ENCODE results near the gene LARP4B.
A peak's percentile ranks its signal among the peaks of the same experiment; 100 is the strongest.

LARP4B gene

GRCh38 chr10:916716-917415, 14.6 kb downstream of the LARP4B start:
- H3K27me3 ChIP-seq: no peaks in the 10 kb centered on the region
- H3K36me3 ChIP-seq: peaks cover 2% of the 10 kb centered on the region
- no peaks in the 10 kb centered on the region for H3K9me3 ChIP-seq
- no peak overlapping the region for H3K4me3 ChIP-seq (ENCODE audit: low read depth in 1 of 2, low read length in 1 of 2)
- peaks cover 12 to 21% of the 10 kb centered on the region in 2 experiments for H3K4me1 ChIP-seq (ENCODE audit: control insufficient read depth in 1 of 2, insufficient read depth in 1 of 2, low read depth in 1 of 2, low read length in 1 of 2)
- no peak overlapping the region for H3K27ac ChIP-seq
- TF ChIP-seq CTCF (IDR thresholded peaks at IDR 0.05): no peak

GRCh38 chr10:909831-910230, 21.7 kb downstream of the LARP4B start:
- peak overlapping the region; percentile 3 for H3K27ac ChIP-seq
- H3K9me3 ChIP-seq: no peaks in the 10 kb centered on the region
- H3K4me3 ChIP-seq (ENCODE audit: low read depth in 1 of 2, low read length in 1 of 2): no peak overlapping the region
- no peaks in the 10 kb centered on the region for H3K27me3 ChIP-seq
- peaks cover 46% of the 10 kb centered on the region for H3K36me3 ChIP-seq
- H3K4me1 ChIP-seq (ENCODE audit: control insufficient read depth in 1 of 2, insufficient read depth in 1 of 2, low read depth in 1 of 2, low read length in 1 of 2): peaks cover 0 to 5% of the 10 kb centered on the region in 2 experiments
- no peak for TF ChIP-seq CTCF (IDR thresholded peaks at IDR 0.05)

GRCh38 chr10:905972-906371, 25.5 kb downstream of the LARP4B start:
- Histone ChIP-seq H3K36me3 (peaks cover 38% of the 10 kb centered on the region), H3K9me3 (no peaks in the 10 kb centered on the region), H3K4me1 (ENCODE audit: control insufficient read depth in 1 of 2, insufficient read depth in 1 of 2, low read depth in 1 of 2, low read length in 1 of 2) (peaks cover 9 to 14% of the 10 kb centered on the region in 2 experiments), H3K27me3 (no peaks in the 10 kb centered on the region), H3K27ac (peak overlapping the region; percentile 33), H3K4me3 (ENCODE audit: low read depth in 1 of 2, low read length in 1 of 2) (no peak overlapping the region)
- TF ChIP-seq CTCF (IDR thresholded peaks at IDR 0.05): no peak

GRCh38 chr10:905503-905902, 26.0 kb downstream of the LARP4B start:
- Histone ChIP-seq H3K4me3 (ENCODE audit: low read depth in 1 of 2, low read length in 1 of 2) (no peak overlapping the region), H3K4me1 (ENCODE audit: control insufficient read depth in 1 of 2, insufficient read depth in 1 of 2, low read depth in 1 of 2, low read length in 1 of 2) (peaks cover 9 to 14% of the 10 kb centered on the region in 2 experiments), H3K27ac (peak overlapping the region; percentile 33), H3K36me3 (peaks cover 34% of the 10 kb centered on the region), H3K9me3 (no peaks in the 10 kb centered on the region), H3K27me3 (no peaks in the 10 kb centered on the region)
- TF ChIP-seq CTCF (IDR thresholded peaks at IDR 0.05): no peak

- Histone ChIP-seq H3K4me3 (ENCODE audit: low read depth in 1 of 2, low read length in 1 of 2) (no peak overlapping the region), H3K36me3 (peaks cover 28% of the 10 kb centered on the region), H3K27ac (no peak overlapping the region), H3K27me3 (no peaks in the 10 kb centered on the region), H3K9me3 (no peaks in the 10 kb centered on the region), H3K4me1 (ENCODE audit: control insufficient read depth in 1 of 2, insufficient read depth in 1 of 2, low read depth in 1 of 2, low read length in 1 of 2) (peaks cover 9 to 14% of the 10 kb centered on the region in 2 experiments)
- no peak for TF ChIP-seq CTCF (IDR thresholded peaks at IDR 0.05)
Observed at GRCh38 chr10:904403-904802, 27.1 kb downstream of the LARP4B start.
